Endothelial cell (in vitro differentiated cells): Measurements from ENCODE around the gene SIRT3. TPM values are rescaled to one million over a fixed set of nuclear protein-coding genes. Genes with fewer than 3 reads are reported as not detected.
"Not testable (repeated sequence)": the region's sequence is repeated elsewhere in the genome, so short reads cannot be mapped to it uniquely, and the experiment has no call there.

Source experiments
- DNase-seq: peaks from one replicate; pipeline ENCODE4 v3.0.0; 2021; ENCODE audit warnings: low spot score
- H3K27ac Mint-ChIP-seq: one replicate; pipeline ENCODE4 v1.8.0; 2021; ENCODE audit warnings: mixed read lengths, inconsistent platforms; ENCODE audit not compliant: unreplicated experiment
- H3K27me3 Mint-ChIP-seq: one replicate; pipeline ENCODE4 v1.8.0; 2021; ENCODE audit warnings: mild to moderate bottlenecking, moderate library complexity, mixed read lengths, inconsistent platforms; ENCODE audit not compliant: unreplicated experiment
- H3K36me3 Mint-ChIP-seq: one replicate; pipeline ENCODE4 v1.8.0; 2021; ENCODE audit warnings: mild to moderate bottlenecking, low read depth, mixed read lengths, inconsistent platforms; ENCODE audit not compliant: unreplicated experiment
- H3K4me1 Mint-ChIP-seq: one replicate; pipeline ENCODE4 v1.8.0; 2021; ENCODE audit warnings: mild to moderate bottlenecking, mixed read lengths, inconsistent platforms; ENCODE audit not compliant: unreplicated experiment
- H3K4me3 Mint-ChIP-seq: one replicate; pipeline ENCODE4 v1.8.0; 2021; ENCODE audit warnings: mild to moderate bottlenecking, mixed read lengths, inconsistent platforms; ENCODE audit not compliant: unreplicated experiment
- H3K9me3 Mint-ChIP-seq: one replicate; pipeline ENCODE4 v1.8.0; 2021; ENCODE audit warnings: mixed read lengths, inconsistent platforms; ENCODE audit not compliant: unreplicated experiment
- CTCF ChIP-seq: fragments of 200-600 bp; sonication (generic); IDR thresholded peaks from one replicate; pipeline ENCODE4 v1.5.0; 2021; ENCODE audit warnings: antibody characterized with exemption; ENCODE audit not compliant: unreplicated experiment
- total RNA-seq: library from RNA; stranded (reverse); fragmentation: NEBNext Ultra II Directional; extraction: Animal tissue kit (Norgen Biotek cat#: 25700); gene quantifications from one replicate; pipeline ENCODE4 v1.2.1, GENCODE V29; 2021; ENCODE audit not compliant: unreplicated experiment

The SIRT3 gene
- total RNA-seq, 1 donor from 2014 or later: 23.4 TPM

DNA sequence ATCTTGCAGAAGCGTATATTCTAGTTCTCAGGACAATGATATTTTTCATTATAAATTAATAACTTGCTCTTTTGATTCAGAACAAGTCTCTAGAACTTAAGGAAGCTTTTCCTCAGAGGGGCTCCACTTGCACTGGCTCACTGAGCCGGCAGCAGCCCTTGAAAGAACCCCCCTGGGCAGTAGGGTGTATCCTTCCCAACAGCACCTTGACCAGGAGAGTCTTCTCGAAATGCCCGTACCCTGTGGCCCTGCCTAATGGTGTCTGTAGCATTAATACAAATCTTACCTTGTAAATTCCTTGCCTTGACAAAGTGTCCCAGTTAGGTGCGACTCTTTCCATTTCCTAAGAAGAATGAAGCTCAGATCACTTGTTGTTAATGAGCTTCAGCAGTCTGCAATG lies 14.1 kb upstream of the SIRT3 start:
- H3K4me1 Mint-ChIP-seq: no peaks in the 10 kb centered on the region
- TF ChIP-seq CTCF: no peak
- H3K27ac Mint-ChIP-seq: peak overlapping the region; percentile 30
- H3K27me3 Mint-ChIP-seq: peaks cover 6% of the 10 kb centered on the region
- no peak for DNase-seq
- no peaks in the 10 kb centered on the region for H3K9me3 Mint-ChIP-seq
- no peak overlapping the region for H3K4me3 Mint-ChIP-seq
- peaks cover 56% of the 10 kb centered on the region for H3K36me3 Mint-ChIP-seq

DNA sequence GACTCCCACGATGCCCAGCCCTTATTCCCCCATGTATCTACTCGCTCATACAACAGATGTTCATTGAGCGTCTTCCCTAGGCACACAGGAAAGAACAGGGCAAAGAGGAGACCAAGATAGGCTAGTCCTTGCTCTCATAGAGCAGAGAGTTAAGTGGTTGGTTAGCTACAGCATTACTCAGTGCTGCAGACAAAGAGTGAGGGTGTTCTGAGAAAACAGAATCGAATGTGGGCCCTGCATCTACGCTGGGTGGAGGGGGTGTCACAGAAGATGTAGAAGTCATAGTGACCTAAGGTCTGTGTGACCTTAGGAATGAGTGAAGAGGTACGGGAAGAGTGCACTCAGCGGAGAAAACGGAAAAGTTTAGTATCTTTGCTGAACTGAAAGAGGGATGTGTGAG lies 12.9 kb upstream of the SIRT3 start:
- no peak for DNase-seq
- Mint-ChIP-seq H3K27me3 (peaks cover 7% of the 10 kb centered on the region), H3K4me1 (no peaks in the 10 kb centered on the region), H3K27ac (no peak overlapping the region), H3K4me3 (peak overlapping the region; percentile 27), H3K9me3 (no peaks in the 10 kb centered on the region), H3K36me3 (peaks cover 59% of the 10 kb centered on the region)
- no peak for TF ChIP-seq CTCF

- no peaks in the 10 kb centered on the region for H3K9me3 Mint-ChIP-seq
- H3K4me1 Mint-ChIP-seq: no peaks in the 10 kb centered on the region
- TF ChIP-seq CTCF: no peak
- no peak overlapping the region for H3K27ac Mint-ChIP-seq
- H3K27me3 Mint-ChIP-seq: peaks cover 4% of the 10 kb centered on the region
- H3K36me3 Mint-ChIP-seq: peaks cover 43% of the 10 kb centered on the region
- no peak overlapping the region for H3K4me3 Mint-ChIP-seq
- no peak for DNase-seq
Observed at GRCh38 chr11:244376-244775, 8.2 kb upstream of the SIRT3 start.

GRCh38 chr11:241634-242033 lies 5.5 kb upstream of the SIRT3 start:
- Mint-ChIP-seq H3K27ac (no peak overlapping the region), H3K4me1 (peaks cover 9% of the 10 kb centered on the region), H3K4me3 (peak overlapping the region; percentile 6), H3K9me3 (no peaks in the 10 kb centered on the region), H3K36me3 (peaks cover 29% of the 10 kb centered on the region), H3K27me3 (peaks cover 4% of the 10 kb centered on the region)
- no peak for DNase-seq
- TF ChIP-seq CTCF: no peak

GRCh38 chr11:240315-240714 lies 4.2 kb upstream of the SIRT3 start:
- Mint-ChIP-seq H3K27me3 (peaks cover 7% of the 10 kb centered on the region), H3K36me3 (peaks cover 26% of the 10 kb centered on the region), H3K4me1 (peaks cover 11% of the 10 kb centered on the region), H3K27ac (no peak overlapping the region), H3K4me3 (peak overlapping the region; percentile 14), H3K9me3 (no peaks in the 10 kb centered on the region)
- no peak for DNase-seq
- no peak for TF ChIP-seq CTCF

- not testable (repeated sequence) for H3K27me3 Mint-ChIP-seq, DNase-seq, H3K9me3 Mint-ChIP-seq
- peak overlapping the region; percentile 99 for H3K27ac Mint-ChIP-seq
- peak overlapping the region; percentile 98 for H3K4me3 Mint-ChIP-seq
- peaks cover 21% of the 10 kb centered on the region for H3K36me3 Mint-ChIP-seq
- H3K4me1 Mint-ChIP-seq: peaks cover 11% of the 10 kb centered on the region
Observed at GRCh38 chr11:238346-238745, 2.2 kb upstream of the SIRT3 start.
